AG04449 (cell line): ENCODE results near the gene UGT1A9.

Experiments
- CTCF ChIA-PET: fragments of 350-600 bp; formaldehyde crosslinking; extraction: SDS; loops from one replicate; lab custom pipeline; 2021; ENCODE audit warnings: antibody characterized with exemption; lab: Yijun Ruan, JAX
- POLR2A ChIA-PET: fragments of 400-600, 350-600 bp; formaldehyde crosslinking; extraction: SDS; loops from one replicate; lab custom pipeline; 2020; ENCODE audit warnings: antibody characterized with exemption, inconsistent platforms; lab: Yijun Ruan, JAX
- DNase-seq: peaks from one replicate; pipeline ENCODE4 v3.0.0-alpha.2; 2010; ENCODE audit warnings: low read depth, low spot score
- H3K4me3 ChIP-seq: 2 replicates; pipeline ENCODE4 v1.5.1; 2011; ENCODE audit warnings: low read depth, mild to moderate bottlenecking, control low read depth, low read length
- CTCF ChIP-seq: IDR thresholded peaks from one replicate; pipeline ENCODE4 v1.5.1; 2011; ENCODE audit warnings: mild to moderate bottlenecking, moderate library complexity, low read length, control low read depth, inconsistent platforms; ENCODE audit not compliant: insufficient read depth; ENCODE audit errors: missing control alignments

UGT1A9 gene

DNA sequence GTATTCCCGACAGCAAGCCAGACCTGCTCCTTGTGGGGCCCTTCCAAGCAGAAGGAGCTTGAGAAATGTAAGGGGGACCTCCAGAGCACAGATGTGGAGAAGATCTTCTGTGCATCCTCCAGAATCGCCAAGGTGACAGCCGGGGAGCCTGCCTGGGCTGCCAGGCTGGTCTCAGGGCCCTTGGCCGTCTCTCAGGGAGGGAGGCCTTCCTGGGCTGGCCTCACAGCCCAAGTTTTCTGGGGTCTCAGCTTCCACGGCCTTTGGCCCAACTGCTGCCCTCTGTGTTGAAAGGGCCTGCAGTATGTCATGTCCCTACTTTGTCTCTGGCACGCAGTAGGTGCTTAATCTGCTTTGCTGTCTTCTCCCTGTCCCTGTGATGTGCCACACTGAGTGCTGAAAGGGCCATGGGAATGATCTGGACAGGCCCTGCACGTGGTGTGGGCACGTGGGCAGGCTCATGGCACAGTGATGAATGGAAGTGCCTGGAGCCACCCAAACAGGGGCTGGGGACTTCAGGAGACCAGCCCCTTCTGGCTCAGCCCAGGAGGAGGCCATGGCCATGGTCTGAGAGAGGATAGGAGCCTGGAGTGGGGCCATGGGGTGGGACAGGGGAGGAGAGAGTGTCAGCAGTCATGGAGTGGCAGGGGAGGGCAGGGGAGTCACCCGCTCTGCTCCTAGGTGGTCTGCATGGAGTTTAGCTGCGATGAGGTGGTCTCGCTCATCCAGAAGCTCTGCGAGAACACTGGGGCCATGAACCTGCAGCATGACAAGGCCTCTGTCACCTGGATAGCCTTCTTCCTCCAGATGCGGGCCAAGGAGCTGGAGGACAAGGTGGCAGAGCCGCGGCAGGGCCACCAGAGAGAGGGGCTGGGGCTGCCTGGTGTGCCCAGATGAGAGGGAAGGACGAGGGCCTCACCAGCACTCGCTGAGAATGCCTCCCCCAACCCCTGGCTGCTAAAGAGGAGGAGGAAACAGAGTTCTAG, 147.2 kb downstream of the UGT1A9 start:
- no peak overlapping the region for H3K4me3 ChIP-seq
- no peak for DNase-seq
- TF ChIP-seq CTCF: no peak
- CTCF ChIA-PET: no interaction called here
- POLR2A ChIA-PET: no interaction called here

DNA sequence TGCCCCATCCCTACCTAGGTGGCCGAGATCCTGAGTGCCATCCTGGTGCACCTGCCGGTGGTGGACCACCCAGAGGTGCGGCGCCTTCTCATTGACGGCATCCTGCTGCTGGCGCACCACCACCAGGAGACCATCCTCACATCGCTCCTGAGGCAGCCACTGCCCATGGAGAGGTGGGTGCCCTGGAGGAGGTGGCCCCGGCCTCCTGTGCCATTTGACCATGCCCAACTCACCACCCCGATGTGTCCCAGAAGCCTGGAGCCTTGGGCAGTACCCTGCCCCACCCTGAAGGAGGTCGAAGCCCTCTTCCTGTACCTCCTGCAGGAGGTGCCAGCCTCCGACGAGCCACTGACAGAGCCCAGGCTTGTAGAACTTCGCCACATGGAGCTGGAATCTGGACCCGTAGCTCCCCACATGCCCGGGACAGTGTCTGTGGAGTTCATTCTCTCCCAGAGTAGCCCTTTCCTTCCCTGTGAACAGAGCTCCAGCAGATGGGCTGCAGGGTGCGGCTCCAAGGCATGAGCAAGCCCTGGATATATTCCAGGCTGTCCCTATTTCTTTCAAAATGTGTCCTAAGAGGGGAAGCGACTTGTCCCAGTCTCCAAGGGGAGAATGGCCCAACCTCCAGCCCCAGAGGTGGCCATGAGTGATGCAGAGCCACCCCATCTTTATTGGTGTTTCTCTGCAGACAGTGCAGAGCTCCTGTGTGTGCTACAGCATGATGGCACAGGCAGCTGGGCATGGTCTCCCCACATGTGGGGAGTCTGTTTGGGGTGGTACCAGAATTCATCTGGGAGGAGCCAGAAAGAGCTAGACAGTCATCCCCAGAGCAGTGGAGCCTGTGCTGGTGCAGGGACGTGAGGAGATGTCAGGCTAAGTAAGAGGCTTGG, 148.4 kb downstream of the UGT1A9 start:
- ChIA-PET POLR2A (no interaction called here), CTCF (no interaction called here)
- no peak for TF ChIP-seq CTCF
- no peak overlapping the region for H3K4me3 ChIP-seq
- DNase-seq: no peak

- POLR2A ChIA-PET: no interaction called here
- CTCF ChIA-PET: no interaction called here
- no peak for TF ChIP-seq CTCF
- no peak for DNase-seq
- H3K4me3 ChIP-seq: no peak overlapping the region
Observed at GRCh38 chr2:233820774-233821105, 149.0 kb downstream of the UGT1A9 start.

DNA sequence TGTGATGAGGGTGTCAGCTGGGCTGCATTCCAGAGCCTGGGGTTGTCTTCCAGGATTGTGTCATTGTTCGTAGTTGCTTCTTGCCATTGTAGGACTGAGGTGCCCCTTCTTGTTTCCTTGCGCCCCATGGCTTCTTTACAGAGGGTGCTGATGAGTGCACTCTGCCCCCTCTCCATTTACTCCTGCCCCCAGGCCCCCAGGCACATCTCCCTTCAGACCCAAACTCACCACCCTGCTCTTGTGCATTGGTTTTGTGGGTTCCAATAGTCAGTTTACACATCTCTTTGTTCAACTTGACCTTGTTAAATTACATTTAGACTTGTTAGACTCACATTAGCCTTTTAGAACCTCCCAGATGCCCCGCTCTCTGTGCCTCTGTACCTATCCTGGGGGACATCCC, 149.5 kb downstream of the UGT1A9 start:
- POLR2A ChIA-PET: no interaction called here
- TF ChIP-seq CTCF: no peak
- no peak for DNase-seq
- H3K4me3 ChIP-seq: no peak overlapping the region
- CTCF ChIA-PET: no interaction called here

DNA sequence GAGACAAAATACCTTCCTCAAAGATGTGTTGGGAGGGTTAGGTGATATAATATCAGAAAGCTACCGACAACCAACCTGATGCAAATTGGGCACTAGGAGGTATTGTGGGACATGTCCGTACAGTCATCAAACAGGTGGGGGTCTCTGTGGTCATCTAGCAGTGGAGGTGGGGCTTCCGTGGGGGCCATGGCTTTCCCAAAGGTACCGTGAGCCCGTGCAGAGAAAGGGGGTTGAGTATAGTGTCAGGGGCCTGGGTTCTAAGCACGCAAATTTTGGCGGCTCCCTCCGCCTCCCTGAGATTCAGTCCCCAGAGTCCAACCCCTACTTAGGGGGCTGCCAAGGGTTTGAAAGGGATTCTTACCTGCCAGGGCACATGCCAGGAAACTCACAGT, 150.0 kb downstream of the UGT1A9 start:
- ChIA-PET CTCF (no interaction called here), POLR2A (no interaction called here)

More for the DNA sequence above, 150.0 kb downstream of the UGT1A9 start:
- no peak for DNase-seq
- no peak for TF ChIP-seq CTCF
- no peak overlapping the region for H3K4me3 ChIP-seq
